Hematopoietic multipotent progenitor cell (in vitro differentiated cells): ENCODE results near the gene RER1. TPM values are rescaled to one million over a fixed set of nuclear protein-coding genes. Genes with fewer than 3 reads are reported as not detected.

Source experiments
- DNase-seq, 3 donors: peaks; one replicate each; pipeline ENCODE4 v3.0.0-alpha.2; 2011 to 2015; ENCODE audit warnings: low read depth in 2 of 3, low spot score in 2 of 3
- total RNA-seq: library from RNA; depleted of rRNA; stranded (reverse); fragments of >200 nt; gene quantifications from one replicate; pipeline ENCODE4 v1.2.3, GENCODE V29; 2012

The RER1 gene
- total RNA-seq, 1 donor, result 31.8 TPM

DNA sequence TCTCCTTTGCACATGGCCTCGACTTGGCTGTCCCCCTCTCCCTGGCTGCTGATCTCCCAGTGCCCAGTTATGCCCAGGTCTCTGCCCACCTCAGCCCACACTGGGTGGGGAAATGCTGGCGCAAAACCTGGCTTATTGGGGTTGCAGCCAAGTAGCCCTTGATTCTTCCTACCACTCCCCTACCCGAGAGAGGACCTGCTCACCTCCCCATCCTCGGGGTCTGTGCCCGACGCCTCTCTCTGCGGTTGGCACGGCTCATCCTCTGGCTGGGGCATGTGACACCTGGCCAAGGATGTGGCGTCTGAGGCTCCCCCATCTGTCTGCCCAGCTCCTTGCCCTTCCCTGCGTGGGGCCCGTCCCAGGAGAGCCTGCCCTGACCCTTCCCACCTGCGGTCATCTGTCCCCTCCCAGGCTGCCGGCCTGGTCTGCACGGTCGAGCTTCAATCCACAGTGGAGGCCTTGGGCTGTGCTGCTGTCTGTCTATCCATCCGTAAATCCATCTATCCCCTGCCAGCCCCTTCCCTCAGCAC lies 27.2 kb downstream of the RER1 start:
- no peak for DNase-seq

DNA sequence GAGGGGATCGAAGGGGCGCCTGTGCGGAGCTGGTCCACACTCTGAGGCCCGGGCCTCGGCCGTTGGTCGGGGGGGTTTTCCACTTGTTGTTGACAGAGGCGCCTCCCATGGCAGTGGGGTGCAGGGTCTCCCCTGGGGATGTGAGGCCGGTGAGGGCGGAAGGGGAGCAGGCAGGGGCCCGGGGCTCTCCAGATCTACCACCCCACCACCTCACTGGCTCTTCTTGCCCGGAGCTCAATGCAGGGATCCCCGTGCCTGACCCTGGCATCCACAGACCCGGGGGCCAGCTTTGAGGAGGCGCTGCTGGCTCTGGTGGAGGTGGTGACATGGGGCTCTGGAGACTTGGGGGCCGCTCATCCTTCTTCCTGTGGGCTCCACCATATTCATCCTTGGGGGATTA lies 27.8 kb downstream of the RER1 start:
- DNase-seq, result no peak

DNA sequence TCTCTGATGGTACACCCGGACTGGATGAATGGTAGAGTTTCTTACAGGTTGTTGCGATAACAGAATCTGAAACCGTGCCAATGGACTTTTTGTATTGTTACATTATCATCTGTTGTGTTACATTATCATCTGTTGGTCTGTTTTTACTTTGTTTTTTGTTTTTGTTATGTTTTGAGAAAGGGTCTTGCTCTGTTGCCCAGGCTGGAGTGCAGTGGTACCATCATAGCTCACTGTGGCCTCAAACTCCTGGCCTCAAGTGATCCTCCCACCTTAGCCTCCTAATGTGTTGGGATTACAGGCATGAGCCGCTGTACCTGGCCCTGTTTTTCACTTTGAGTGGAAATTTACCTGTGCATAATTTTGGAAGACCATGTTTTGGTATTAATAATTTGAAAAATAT lies 30.9 kb downstream of the RER1 start:
- DNase-seq, result no peak

DNA sequence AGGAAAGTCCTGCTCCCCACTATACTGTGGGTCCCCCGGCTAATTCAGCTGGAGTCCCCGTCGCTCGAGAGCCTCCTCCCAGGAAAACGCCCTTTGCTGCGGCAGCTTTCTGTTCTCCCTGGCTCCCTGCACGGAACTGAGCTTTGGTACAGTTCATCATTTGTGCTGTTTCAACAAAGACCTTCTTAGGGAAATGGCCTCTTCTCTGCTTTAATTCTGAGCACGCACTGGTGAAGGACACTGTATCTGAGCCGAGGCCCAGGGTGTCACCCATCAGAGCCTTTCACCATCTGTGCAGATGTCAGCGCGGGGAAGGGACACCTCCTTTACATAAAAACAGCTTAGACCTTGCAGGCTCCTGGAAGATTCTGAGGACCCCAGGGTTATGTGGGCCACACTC lies 34.3 kb downstream of the RER1 start:
- DNase-seq, result no peak

DNA sequence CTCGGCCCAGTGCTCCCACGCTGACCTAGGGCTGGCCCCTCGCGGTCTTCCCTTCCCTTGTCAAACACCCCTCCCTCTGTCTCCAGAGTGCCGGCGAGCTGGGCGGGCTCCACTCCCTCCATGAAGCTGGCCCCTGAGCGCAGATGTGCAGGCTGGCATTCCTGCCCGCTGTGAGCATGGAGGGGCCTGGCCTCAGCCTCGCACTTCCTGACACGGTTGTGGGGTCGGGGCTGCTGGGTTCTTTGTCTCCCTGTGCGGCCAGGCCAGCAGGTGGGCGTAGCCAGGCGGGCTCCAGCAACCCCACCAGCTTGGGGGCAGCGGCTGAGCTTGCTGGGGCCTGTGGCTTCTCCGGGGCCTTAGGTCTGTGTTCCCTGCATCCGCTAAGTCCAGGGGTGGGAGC lies 34.9 kb downstream of the RER1 start:
- no peak for DNase-seq

DNA sequence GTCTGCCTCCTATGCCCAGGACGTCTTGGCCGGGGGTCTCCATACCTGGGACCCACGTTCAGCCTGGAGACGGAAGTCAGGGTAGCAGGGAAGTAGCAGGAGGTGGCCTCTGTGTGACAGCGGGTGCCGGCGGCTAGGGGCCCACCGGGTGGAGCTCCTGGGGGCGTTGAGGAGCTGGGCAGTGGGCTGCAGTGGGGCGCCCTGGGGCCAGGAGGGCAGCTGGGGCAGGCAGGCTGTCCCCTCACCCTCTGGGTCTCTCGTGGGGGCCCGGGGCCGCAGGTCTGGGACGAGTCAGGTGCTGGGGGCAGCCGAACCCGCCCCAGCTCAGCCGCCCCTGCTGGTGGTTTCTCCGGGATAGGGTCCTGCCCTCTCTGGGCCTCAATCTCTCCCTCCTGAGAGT lies 35.4 kb downstream of the RER1 start:
- no peak for DNase-seq

DNA sequence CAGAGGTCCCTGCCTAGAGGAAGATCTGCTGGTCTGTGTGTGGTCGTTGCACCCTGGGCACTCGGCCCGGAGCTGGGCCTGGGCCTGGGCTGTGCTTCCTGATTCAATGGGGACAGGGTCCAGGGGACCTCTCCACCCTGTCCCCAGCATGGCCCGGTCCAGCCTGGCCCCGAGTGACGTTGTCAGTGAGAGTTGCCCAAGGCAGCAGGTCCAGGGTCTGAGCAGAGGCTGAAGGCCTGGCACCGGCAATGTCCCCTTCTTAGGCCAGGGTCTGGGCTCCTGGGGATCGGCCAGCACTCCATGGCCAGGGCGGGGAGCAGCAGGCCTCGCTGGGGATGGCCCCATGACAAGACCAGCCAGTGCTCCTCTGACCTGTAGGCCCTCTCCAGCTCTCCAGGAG lies 36.3 kb downstream of the RER1 start:
- no peak for DNase-seq

DNA sequence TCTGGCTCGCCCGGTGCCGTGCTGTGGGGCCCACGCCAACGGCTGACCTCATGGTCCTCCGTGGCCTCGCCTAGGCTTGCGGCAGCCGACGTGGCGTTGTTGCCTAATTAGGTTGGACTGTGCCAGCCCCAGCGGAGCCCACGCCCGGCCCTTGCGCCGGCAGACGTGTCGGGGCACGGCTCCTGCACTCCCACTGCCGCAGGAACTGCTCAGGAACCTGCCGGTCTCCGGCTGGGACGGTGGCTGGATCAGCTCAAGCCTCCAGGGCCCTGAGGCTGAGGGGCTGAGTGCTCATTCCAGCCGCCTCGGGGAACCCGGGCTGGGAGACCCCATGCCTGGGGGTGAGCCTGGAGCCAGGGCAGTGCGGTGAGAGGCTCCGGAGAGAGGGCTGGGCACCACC lies 36.8 kb downstream of the RER1 start:
- no peak for DNase-seq

DNA sequence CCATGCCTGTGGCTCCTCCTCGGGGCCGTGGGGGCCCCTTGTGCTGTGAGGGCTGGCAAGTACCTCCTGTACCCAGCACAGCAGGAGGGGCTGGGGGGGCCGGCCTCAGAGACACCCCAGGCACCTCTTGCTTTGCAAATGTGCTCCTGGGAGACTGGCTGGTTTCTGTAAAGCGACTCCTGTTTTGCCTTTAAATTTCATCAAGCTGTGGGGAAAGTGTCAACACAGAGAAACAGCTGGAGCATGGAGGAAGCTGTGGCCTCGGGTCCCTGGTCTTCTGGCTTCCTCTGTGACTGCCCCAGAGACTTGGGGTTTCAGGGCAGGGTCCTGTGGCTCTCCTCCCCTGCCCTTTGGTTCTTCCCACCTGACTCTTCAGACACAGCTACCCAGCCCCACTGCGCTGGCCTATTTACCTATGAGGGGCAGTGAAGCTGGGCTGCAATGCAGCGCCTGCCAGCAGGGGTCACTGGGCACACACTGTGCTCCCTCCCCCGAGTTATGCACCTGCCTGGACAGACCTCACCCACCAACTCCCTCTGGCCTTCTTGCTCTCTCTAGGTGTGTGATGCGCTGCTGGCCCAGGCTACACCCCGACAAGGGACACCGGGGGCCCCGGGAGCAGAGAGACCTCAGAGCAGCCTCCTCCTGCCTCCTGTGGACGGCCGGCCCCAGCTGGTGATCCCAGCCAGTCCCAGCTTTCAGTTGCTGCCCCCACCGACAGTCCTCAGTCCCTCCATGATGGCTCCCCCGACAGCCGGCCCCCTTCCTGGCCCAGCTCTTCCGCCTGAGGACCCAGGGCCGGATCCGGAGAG lies 38.3 kb downstream of the RER1 start:
- DNase-seq, result peak in 1 of 3 donors; percentile 49

DNA sequence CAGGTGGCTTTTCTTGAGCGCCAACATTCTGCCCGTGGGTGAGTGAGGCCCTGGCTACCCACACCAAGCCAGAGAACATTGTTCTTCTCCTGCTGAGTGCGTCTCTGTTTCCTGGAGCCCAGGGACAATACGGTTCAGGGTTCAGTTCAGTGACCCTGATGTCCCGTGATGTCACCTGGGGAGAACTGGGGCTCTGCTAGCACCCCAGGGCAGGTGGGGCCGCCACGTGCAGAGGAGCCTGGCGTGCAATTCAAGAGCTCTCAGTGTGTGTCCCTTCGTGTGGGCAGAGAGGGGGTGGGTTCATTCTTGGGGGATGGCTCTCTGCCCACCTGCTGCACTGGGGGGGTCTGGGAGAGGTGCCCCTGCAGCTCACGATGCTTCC lies 38.9 kb downstream of the RER1 start:
- no peak for DNase-seq

DNA sequence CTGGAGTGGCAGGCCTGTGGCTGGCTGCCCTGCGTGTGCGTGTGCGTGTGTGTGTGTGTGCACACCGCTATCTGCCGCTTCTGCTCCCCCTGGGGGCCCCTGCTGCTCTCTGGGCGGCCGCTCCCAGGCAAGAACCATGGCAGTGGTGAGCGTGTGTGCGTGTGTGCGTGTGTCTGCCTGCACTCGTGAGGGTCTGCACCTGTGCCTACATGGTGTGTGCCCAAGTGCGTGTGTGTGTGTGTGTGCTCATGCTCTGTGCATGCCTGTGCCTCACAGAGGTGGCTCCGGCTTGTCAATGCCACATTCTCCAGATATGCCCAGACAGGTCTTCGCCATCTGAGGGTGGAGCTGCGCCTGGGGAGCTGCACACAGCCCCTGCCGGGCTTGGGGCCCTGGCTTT lies 39.5 kb downstream of the RER1 start:
- peak in 1 of 3 donors; percentile 43 for DNase-seq

DNA sequence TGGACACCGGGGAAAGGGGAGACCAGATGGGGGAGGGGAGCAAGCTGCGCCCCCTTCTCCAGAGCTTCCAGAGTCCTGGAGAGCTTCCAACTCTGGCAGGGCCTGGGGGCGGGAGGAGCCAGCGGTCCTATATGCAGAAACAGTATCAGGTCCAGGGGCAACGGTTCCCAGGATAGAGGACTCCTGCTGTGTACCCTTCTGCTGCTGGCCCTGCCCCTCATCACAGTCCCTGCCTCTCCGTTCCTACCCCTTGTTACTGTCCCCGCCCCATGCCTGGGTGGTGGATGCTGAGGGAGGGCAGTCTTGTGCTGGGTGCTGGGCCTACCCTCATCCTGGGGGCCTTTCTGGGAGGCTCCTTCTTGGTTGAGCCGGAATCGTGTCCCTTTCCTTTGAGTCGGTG lies 39.9 kb downstream of the RER1 start:
- DNase-seq, result no peak

DNA sequence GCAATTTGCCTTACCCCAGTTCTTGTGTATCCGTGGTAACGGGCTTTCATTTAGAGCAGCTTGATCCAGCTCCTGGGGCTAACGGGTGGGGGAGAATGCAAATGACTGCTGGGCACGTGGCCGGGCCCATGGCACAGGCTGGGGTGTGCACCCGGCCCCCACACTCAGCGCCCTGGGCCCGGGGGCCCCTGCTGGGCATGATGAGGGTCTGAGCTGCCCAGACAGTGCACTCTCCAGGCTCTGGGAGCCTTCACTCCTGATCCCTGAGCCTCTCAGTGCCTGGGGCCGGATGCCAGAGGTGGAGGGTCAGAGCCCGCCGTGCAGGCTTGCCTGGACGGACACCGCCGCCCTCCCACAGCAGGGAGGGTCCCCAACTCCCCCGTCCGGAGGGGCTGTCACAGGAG lies 40.8 kb downstream of the RER1 start:
- no peak for DNase-seq

DNA sequence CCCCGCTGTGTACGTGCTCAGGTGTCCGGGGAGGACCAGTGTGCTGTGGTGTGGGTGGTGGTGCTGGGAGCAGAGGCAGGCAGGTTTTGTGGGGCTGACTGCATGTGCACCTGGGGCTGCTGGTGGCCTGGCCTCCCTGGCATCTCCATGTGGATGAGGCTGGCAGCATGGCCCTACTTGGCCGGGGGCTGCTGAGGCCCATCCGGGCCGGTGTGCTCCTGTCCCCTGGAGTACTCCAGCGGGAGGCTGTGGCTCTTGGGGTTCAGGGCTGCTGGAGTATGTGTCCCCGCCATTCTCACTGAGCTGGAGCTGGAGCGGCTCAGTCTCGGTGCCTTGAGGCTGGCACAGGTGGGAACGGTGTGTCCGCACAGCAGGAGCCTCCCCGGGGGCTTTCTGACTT lies 41.6 kb downstream of the RER1 start:
- DNase-seq, result no peak

DNA sequence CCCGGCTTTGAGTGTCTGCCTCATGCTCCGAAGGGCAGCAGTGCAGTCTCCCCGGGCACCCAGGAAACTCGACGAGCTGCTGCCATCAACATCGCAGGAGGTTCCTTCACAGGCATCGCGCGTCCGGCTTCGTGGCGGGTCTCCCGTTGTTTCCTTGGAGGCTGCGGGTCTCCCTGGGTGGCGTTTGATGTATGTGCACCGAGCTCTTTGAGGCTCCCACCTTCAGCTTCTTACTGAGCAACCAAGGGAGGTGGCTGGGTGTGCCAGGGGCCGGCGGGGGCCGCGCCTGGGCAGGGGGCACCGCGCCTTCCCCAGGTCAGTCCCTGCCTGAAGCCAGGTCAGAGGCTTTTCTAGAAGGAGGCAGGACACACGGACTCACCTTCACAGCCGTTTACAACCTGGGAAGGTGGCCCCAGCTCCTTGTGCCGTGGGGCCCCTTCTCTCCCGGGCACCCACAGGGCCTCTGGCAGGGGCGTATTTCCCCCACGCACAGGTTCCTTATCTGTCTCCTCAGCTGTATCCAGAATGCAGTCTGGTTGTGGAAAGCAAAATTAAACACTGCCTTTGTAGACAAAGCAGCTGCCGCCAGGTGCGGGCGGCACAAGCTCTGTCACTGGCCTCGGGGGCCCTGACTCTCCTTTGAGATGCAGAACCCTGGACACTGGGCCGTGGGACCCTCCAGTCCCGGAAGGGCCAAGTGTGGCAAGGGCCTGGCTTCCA lies 42.5 kb downstream of the RER1 start:
- peak in 2 of 3 donors; percentile 72 to 84 for DNase-seq

DNA sequence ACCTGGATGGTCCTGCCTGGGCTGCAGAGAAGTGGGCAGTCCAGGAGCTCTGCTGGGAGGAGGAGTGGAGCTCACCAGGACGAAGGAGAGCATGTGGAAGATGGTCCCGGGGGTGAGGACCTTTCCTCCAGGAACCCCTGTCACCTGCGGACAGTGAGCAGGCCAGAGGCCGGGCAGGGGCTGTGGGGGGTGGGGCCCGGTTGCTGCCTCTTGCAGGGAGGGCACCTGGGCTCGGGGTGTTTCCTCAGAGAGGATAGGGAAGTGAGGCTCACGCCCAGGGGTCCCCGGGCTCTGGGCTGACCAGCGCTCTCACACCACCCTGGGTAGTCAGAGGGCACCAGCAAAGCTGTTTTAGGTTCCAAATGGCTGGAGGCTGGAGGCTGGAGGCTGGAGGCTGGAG lies 43.5 kb downstream of the RER1 start:
- DNase-seq, result no peak

DNA sequence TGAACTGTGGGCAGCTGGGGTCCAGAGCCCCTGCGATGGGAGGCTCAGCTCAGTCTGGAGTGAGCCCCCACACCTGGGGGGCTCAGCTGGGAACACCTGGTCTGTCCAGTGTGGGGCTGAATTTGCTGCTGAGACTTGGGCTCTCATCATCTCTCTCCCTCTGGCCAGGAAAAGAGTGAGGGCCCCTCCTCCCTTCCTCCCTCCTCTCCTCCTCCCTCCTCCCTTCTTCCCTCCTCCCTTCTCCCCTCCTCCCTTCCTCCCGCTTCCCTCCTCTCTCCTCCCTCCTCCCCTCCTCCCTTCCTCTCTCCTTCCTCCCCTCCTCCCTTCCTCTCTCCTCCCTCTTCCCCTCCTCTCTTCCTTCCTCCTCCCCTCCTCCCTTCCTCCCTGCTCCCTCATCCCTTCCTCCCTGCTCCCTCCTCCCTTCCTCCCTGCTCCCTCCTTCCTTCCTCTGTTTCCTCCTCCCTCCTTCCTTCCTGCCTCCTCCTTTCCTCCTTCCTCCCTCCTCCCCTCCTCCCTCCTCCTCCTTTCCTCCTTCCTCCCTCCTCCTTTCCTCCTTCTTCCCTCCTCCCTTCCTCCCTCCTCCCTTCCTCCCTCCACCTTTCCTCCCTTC lies 44.2 kb downstream of the RER1 start:
- no peak for DNase-seq

DNA sequence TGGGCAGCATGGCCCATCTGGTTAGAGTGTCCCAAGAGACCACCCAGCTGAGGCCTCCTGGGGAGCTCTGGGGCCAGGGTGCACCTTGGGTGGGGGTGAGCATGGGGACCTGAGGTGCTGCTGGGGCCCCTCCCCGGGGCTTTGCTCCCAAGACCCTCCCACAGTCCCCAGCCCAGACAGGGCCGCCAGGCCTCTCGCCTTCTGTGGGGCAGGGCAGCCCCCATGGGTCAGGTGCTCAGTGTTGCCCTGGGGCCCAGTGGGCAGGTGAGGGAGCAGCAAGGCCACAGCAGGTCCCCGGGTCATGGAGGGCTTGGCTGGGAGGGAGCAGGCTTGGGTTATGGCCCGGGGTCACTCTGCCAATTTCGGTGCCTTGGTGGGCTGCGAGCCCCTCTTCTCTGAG lies 45.2 kb downstream of the RER1 start:
- DNase-seq, result no peak

DNA sequence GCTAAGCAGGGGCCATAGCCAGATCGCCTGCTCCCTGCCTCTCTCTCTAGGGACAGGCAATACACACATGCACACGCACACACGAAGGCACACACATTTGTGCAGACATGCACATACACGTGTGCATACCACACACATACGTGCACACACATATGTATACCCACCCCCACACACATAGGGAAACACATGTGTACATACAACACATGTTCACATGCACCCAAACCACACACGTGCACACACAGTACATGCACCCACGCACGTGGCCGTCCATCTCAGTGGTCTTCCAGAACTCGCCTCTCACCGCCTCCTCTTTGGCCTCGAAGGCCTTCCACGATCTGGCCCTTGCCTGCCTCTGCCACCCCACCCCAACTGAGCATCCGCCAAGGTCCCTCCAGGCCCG lies 46.0 kb downstream of the RER1 start:
- no peak for DNase-seq

DNA sequence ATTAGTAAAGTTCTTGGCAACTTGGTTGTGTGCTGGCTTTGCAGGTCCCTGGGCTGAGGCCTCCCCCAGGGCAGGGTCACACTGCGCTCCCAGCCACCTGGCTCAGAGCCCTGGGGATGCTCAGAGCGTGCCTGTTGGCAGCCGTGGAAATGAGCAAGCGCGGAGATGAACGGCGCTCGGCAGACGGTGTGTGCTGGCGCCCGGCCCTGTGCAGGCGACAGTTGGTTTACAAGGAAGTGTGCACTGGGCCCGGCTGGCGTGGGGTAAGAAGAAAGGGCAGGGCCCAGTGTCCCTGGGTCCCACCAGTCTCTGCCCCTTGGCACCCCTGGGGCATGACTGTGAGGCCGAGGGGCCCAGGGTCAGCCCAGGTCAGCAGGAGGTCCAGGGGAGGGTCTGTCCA lies 46.4 kb downstream of the RER1 start:
- DNase-seq, result no peak

DNA sequence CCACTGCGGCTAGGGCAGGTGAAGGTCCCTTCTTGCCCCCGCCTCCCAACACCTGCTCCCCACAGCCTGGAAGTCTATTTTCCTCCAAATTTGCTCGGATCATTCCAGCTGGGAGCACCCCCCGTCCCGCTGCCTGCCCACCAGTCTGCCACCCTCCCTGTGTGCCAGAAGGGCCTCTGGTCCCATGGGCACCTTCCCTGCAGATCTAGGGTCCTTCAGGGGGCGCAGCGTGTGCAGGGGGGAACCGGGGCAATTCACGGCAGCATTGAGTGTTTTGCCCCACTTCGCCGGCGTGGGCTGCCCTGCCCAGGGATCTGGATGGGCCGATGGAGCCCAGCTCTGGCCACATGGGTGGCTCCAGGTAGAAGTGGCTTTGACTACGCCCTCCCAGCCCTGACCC lies 47.0 kb downstream of the RER1 start:
- no peak for DNase-seq

DNA sequence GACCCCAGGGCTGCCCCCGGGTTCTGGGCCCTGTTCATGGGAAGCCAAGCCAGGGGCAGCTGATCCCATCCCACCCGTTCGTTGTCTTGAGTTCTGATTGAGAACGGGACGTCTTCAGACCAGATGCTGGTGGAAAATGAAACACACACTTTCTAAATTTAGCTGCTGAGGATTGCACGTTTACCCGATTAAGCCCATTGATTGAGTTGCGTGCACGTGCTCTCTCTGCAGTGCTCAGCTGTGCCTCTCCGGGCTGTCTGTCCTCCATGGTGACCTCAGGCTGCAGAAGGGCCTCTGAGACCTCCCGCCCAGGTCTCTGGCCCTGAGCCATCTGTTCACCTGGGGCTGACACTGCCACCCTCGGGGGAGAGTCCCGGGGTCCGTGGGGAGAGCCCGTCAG lies 47.7 kb downstream of the RER1 start:
- DNase-seq, result no peak
